SK-N-DZ (cell line): ENCODE measurements around the gene IFT81.
"Not testable (repeated sequence)": the region's sequence is repeated elsewhere in the genome, so short reads cannot be mapped to it uniquely, and the experiment has no call there.

Experiments
- DNase-seq: peaks from one replicate; pipeline ENCODE4 v3.0.0-alpha.2; 2015; ENCODE audit warnings: low spot score

IFT81 gene

DNA sequence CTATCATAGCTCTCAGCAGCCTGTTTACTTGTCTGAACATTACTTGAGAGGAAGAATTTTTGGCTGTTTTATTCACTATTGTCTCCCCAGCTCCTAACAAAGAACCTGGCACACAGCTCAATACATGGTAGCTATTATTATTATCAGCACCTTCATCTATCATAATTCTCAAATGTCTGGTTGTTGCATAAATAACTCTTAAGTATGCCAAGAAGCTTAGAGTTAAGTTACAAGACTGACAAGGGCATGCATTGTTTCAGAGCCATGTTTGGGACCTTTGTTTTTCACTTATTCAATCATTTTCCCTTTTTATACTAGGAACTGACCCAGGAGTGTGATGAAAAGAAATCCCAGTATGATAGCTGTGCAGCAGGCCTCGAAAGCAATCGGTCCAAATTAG lies 79.4 kb downstream of the IFT81 start:
- DNase-seq: no peak

DNA sequence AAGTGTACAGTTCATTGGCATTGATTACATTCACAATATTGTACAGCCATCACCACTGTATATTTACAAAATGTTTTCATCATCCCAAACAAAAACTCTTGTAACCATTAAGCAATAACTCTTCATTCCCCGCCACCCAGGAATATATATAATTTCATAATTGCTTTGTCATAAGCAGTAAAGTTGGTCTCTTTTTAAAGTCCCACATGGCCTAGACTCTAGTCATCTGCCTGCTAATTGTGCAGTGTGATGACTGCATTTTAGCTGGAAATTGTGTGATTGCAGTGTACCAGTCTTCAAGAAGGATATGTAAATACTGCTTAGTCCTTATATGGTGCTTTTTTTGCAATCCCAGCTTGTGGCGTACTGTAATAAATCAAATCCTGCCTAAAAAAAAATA lies 81.8 kb downstream of the IFT81 start:
- DNase-seq: no peak

DNA sequence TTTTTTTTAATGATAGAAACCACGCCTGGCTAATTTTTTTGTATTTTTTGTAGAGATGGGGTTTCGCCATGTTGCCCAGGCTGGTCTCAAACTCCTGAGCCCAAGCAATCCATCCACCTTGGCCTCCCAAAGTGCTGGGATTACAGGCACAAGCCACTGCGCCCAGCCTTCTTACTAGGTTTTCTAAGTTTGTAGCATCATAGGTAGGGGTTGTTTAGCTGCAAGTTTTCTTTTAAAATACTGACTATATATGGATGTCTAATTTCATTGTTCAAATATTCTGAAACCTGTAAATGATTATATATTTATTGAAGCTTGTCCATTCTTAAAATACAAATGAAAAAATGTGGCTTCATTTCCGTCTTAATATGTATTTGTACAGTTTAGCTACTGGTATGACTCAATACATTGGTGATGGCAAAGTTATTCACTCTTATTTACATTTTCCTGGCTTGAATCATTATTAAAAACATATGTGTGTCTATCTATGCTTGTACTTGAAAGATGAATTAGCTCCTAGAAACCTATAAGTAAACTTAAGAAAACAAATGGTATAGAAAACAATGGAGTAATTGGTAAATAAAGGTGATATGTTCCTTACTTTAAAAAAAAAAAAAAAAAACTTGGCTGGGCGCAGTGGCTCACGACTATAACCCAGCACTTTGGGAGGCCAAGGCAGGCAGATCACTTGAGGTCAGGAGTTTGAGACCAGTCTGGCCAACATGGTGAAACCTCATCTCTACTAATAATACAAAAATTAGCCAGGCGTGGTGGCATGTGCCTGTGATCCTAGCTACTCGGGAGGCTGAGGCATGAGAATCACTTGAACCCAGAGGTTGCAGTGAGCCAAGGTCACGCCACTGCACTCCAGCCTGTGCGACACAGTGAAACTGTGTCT lies 87.7 kb downstream of the IFT81 start:
- DNase-seq: not testable (repeated sequence)

DNA sequence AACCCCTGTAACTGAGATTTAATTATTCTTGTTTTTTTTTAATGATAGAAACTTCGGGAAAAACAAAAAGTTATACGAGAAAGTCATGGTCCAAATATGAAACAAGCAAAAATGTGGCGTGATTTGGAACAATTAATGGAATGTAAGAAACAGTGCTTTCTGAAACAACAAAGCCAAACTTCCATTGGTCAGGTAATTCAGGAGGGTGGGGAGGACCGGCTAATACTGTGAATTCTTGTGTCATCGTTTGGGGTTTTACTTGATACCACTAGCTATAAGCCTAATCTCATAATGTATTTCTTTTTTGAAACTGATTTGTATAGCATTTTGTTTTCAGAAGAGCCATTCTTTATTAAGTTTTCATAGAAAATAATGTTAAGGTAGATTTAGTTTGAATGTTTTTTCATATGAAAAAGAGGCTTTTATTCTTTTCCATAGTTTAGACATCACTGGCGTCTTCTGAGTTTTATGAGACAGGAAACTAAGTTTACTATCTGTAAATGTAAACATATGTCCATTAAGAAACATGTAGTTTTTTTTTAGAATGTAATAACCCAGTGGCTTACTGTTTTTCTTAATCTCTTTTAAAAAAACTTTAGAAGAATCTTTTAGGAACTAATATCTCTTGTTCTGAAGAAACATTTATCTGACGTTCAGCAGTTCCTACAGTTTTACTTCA lies 94.0 kb downstream of the IFT81 start:
- no peak for DNase-seq

DNA sequence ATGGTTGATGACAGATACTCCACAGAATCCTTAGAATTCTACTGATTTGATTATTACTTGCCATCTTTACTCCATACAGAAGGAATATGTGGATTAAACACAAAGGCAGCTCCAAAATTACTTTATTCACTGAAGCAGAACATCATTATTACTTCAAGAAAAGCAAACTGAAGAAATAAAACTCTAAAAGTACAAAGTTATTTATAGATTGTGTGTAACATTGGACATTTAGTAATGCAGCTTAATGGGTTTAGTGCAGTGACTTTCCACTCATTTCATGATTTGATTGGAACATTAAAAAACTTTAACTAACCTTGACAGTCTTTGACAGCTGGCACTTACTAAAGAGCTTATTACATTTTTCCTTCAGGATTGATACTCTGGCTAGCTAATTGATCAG lies 97.9 kb downstream of the IFT81 start:
- no peak for DNase-seq

DNA sequence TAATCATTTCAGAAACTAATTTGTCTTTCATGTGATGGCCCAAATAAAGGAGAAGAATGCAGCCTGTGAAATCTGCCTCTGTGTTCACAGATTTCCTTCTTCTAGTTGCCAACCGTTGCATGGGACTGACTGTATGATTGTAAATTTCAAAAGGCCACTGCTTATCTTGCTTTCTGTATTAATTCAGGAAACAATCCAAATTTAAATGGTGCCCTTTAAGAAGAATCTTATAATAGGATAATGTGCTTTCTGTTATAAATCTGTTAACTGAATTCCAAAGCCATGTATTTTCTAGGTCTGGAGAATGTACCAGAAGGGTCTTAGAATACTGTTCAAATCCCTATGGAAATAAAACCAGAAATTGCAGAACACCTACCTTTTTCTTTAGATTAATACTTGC lies 98.3 kb downstream of the IFT81 start:
- no peak for DNase-seq

DNA sequence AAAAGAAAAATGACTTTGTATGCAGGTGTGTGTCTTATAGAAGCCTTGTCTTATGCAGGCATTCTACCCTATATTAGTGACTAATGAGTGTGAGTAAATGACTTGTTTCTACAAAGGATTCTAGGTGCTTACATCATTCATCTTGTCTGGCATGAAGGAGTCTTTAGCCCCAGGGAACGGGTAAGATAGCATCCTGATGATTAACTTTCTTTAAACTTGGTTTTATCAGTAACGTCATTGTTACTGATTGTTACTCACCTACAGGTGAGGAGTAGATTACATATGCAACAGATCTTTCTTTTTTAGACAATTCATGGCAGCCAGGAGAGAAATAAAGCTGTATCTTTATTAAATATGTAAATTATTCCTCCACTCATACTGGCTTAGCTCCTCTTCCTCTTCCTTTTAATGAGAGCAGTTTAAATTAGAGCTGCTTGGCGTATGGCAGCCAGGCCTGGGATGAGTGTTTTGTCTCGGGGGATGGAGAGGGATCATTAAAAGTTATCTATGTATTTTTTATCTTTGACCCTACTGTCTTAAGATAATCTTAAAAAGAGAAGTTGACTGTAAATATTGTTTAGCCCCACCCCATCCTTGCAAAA lies 99.7 kb downstream of the IFT81 start:
- DNase-seq: no peak

DNA sequence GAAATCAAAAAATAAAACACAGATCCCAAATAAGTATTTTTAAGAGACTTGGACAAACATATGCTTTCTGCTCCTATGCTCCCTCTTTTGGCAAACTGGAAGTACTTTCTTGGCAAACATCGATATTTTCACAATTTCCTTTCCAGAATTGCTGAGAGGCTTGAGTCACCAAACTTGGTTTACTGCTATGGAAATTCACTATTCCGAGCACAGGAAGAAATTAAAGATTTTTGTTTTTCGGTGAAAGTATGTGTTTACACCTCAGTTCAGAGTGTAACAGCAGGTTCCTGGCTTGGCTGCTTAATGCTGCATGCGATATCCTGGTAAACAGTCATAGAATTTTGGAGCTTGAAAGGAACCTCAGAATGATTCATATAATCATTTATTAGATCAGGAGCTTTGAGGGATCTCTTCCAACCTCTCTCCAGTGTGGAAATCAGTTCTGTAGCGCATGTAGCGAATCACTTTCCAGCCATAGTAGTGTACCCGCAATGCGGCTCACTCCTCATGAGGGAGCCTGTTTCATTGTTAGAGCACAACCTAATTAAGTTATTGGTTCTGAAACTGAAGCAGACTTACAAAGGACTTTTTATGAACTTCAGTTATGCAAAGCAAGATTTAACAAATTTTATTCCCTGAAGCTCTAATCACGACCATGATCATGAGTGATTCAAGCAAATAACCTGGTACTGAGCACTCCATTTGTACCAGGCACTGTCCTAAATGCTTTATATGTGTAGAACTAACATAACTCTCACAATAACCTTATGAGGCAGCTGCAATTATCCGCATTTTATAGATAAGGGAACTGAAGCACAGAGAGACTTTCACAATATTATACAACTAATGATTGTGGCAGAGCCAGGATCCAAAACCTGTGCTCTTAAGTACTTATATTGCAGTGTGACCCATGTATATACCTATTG lies 100.5 kb downstream of the IFT81 start:
- no peak for DNase-seq

DNA sequence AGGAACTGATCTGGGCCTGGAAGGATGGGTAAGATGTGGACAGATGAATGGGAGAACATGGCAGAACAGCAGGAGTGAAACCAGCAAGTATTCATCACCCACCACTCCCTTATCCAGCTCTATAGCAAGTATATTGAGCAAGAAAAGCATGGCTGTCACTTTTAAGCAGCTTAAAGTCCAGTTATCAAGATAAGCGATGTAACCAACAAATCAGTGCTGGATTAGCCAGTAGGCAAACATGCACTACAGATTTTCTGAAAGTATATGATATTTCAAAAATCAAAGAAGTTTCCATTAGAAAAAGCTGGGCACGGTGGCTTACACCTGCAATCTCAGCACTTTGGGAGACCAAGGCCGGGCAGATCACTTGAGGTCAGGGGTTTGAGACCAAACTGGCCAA lies 103.0 kb downstream of the IFT81 start:
- no peak for DNase-seq

DNA sequence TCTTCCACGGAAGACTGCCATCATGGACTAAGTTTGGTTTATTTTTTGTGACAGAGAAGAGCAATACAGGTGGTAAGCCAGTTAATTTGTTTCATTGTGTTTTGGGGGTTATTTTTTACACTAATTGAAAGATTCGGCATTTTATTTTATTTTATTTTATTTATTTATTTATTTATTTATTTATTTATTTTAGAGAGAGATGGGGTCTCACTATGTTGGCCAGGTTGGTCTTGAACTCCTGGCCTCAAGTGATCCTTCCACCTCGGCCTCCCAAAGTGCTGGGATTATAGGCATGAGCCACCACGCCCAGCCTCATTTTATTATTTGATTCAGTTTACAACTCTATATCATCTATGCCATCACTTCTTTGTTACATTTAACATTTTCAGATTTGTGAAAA lies 104.2 kb downstream of the IFT81 start:
- not testable (repeated sequence) for DNase-seq

DNA sequence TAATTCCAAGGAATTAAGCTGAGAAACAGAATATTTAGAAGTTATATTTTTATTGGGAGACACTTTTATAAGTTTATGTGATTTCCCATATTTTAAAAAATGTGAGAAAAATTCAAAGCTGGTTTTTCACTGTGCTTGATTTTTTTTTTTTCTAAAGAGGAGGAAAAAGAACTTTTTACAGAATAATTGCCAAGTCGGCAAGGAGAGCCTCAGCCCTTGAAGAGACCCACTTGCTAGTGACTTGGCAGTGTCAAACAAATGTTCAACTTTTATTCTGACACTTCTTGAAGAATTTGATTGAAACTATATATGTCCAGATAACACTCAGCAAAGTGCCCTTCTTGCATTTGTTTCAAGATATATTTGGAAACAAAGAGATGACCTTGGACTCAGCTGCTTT lies 104.6 kb downstream of the IFT81 start:
- DNase-seq: no peak

DNA sequence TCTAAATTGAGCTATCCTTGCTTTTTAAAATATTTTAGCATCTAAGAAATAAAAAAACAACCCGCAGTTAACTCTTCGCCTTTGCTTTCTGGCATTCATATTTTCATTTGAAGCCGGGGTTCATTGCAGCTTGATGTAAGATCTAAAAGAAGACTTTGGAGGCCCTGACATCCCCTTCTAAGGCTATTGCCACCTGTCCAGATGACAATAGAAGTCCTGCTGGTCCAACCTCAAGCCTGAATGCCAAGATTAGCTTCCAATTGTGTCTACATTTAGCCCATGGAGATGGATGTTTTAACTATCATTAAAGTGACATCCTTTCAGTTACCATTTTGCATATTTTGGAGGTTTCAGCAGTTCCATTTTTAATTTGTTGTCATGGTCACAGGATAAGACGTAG lies 105.3 kb downstream of the IFT81 start:
- no peak for DNase-seq

DNA sequence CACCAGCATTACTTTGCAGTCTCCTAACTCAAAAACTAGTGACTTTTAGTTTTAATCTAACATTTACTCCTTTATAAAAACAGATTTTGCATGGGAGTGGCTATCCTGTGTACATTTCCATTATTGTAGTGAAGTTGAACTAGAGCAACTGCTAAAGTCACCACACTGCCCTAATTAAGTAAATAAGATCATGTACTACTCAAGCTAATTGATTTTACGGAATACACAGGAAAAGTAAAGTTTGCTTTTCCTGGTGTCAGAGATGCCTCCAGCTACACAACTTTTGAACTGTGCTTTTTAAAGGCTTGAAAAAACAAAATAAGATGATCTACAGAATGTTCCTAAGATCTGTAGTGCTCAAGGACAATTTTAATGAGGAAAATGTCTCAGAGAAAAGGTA lies 106.5 kb downstream of the IFT81 start:
- no peak for DNase-seq

DNA sequence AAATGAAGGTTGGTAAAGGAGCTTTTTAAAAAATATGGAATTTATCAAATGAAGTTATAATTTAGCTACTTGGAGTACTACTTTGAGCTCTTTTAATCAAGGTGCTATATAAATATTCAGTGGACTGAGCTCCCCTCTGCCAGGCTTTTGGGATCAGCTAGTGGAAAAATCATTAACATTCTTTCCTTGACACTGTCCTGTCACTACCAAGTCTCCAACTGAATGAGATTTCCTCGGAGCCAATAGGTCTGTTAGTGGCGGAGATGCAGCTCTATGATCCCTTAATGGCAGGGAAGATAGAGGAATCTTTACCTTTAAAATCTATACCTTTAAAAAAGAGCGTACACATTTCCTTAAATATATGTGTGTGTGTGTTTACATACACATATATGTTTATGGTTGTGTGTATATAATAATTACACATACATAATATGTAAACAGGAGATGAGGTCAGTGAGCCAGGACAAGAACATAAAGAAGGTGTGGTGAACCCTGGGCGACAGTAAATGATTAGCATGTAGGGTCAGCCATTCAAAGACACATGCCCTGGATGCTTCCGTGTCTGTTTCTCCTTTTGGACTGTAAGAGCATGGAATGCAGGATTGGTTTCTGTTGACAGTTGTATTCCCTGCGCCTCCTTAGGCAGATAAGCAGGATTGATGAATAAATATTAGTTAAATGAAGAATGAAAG lies 109.2 kb downstream of the IFT81 start:
- DNase-seq: no peak

DNA sequence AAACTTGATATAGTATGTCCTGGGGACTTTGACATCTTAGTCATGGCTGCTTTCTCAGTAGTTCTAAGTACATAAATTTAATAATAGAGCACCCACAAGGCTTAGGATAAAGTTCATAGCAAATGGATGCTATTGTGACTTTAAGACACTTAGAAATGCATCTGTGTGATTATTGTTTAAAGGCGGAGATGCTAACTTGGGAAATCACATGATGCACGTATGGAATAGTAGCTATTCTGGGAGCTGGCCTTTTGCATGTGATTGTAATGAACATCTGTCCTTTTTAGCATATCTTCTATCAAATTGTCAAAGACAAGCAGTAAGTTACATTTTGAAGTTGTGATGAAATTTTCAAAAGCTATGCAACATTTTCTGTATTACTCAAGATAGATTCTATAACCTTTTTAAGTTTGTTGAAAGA lies 110.2 kb downstream of the IFT81 start:
- DNase-seq: no peak

DNA sequence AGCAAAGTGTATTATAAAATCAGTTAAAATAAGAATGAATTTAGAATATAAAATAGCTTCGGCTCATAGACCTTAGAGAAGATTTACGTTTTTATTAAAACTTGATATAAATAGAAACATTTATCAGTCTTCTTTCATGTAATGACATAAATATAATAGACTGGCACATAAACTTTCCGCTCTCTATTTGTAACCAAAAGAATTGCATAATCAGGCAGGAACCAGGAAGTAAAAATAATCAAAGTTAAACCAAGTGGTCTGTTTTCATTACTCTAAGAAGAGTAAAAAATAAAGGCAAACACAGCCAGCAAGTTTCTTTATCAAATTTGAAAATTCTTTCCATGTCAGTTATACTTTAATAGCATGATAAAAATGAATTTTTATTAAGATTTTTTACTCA lies 110.6 kb downstream of the IFT81 start:
- DNase-seq: no peak

DNA sequence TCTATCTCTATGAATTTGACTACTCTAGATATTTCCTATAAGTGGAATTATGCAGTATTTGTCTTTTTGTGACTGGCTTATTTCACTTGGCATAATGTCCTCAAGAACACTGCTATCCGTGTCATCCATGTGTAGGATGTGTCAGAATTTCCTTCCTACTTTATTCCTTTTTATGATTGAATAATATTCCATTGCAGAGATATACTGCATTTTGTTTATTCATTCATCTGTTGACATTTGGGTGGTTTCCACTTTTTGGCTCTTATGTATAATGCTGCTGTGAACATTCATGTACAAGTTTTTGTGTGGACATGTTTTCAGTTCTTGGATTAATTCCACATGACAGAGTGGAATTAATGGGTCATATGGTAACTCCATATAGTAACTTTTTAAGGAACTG lies 111.2 kb downstream of the IFT81 start:
- DNase-seq: no peak

DNA sequence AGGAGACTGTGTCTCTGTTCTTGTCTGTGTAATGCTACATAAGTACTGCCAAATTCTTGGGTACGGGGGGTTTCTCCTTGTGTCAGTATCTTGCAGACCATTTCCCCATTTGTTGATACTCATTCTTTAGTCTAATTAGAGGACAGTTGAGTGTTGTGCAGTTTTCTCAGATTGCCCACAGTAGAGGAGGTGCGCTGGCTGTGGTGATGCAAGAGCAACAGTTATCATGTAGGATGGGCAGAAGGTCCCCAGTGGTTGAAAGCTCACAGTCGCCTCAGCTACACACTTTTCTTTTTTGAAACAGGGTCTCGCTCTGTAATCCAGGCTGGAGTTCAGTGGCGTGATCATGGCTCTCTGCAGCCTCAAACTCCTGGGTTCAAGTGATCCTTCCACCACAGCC lies 119.1 kb downstream of the IFT81 start:
- DNase-seq: no peak

DNA sequence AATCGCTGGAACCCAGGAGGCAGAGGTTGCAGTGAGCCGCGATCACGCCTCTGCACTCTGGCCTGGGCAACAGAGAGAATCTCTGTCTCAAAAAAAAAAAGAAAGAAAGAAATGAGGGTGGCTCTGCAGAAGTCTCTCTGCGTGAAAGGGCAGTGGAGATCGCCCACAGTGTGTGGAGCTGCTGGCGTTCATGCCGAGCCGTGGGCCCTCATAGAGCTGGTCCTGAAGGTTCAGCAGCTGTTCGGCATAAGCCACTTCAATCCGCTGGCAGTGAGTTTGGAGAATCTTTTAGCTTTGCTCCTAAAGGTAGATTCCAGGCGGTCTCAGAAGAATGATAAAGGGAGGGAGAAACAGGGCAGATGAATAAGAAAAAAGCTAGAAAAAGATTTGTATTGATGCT lies 120.2 kb downstream of the IFT81 start:
- no peak for DNase-seq

DNA sequence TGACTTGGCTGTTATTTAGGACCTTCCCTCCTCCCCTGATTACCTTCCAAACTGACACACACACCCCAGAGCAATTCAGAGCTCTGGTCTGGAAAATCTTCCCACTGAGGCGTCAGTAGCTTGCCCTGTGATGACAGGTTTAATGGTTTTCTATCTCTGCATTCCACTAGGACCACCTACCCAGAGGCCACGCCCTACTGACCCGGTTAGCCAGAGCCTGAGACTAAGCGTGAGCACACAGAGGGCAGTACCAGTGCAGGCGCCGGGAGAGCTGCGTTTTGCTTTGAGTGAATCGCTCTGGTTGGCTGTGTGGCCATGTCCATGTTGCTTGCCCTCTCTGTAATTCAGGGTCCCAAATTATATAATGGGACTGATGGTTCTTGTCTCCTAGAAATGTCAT lies 120.7 kb downstream of the IFT81 start:
- DNase-seq: no peak

DNA sequence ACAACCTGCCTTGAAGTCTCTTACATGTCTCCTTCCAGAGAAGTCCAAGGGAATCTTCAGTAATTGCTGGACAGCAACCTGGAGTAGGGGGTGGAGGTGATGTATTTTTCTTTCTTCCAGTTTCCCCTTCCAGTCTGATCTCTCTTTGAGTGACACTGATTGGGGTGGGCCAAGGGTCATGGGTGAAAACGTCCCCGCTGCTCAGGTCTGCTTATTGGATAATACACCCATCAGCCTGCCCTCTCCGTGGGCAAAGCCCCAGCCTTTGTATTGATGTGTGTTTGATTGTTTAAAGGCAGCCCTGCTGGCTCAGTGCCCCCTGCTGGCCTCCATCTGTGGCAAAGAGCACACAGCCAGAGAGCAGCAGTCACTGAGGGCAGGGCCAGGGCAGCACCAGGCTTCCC lies 121.2 kb downstream of the IFT81 start:
- no peak for DNase-seq
